ENCODE measurements around the gene CEP76. TPM values are rescaled to one million over a fixed set of nuclear protein-coding genes. Genes with fewer than 3 reads are reported as not detected.
"Not testable (repeated sequence)": the region's sequence is repeated elsewhere in the genome, so short reads cannot be mapped to it uniquely, and the experiment has no call there.

Gene CEP76
- total and polyA plus RNA-seq, 8 donors: 5.2 to 12.7 (median 11.3) TPM

DNA sequence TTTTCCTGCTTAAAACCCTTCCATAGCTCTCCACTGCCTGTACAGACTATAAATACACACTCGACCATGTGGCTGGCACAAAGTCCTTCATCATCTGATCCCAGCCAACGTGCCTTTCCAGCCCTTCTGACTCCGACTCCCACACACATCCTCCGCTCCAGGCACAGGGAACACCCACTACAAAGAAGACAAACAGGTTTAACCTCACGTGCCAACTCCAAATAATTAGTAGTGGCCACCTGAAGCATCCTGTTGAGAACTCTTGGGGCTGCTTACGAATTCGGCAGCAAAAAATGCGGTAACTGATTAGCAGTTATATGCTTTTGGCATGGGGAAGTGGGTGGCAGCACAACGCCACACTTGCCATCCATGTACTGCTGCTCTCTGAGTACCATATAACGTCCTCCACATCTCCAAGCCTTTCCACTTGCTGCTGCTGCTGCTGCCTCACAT, 56.7 kb downstream of the CEP76 start:
- no peaks in the 10 kb centered on the region for H3K27me3 ChIP-seq
- peaks cover 5 to 15% of the 10 kb centered on the region in 2 donors for H3K4me1 ChIP-seq
- peak overlapping the region in 1 of 2 donors; percentile 55 for H3K27ac ChIP-seq
- ATAC-seq (peak; percentile 96), DNase-seq (peak in 2 of 4 donors; percentile 63 to 74)
- no peak overlapping the region for H3K4me3 ChIP-seq
- H3K36me3 ChIP-seq: peaks cover 0 to 4% of the 10 kb centered on the region in 2 donors
- intact Hi-C loops (cut with DNase I): no loop called here
- no peak for TF ChIP-seq CTCF (IDR thresholded peaks at IDR 0.05)
- no peaks in the 10 kb centered on the region for H3K9me3 ChIP-seq

DNA sequence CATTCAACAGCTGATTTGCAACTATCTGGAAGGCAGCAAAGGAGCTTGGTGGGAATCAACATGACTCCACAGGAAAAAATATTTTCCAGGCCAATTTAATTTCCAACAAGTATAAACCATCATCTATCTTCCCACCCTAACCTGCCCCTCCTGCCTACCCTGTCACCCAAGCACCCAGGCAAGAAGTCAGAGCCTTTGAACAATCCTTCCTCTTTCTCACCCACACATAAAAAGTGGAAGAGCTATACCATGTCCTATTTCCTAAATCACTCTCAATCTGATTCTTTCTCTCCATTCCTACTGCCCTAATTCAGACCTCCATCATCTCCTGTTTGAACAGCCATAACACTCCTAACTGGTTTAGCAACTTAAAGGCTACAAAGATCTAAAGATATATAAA, 57.3 kb downstream of the CEP76 start:
- Histone ChIP-seq H3K9me3 (no peaks in the 10 kb centered on the region), H3K4me1 (peaks cover 5 to 20% of the 10 kb centered on the region in 2 donors), H3K27ac (no peak overlapping the region), H3K27me3 (no peaks in the 10 kb centered on the region), H3K36me3 (peaks cover 0 to 4% of the 10 kb centered on the region in 2 donors), H3K4me3 (no peak overlapping the region)
- ATAC-seq: no peak
- no peak for TF ChIP-seq CTCF (IDR thresholded peaks at IDR 0.05)
- no peak for DNase-seq
- intact Hi-C loops (cut with DNase I): no loop called here

DNA sequence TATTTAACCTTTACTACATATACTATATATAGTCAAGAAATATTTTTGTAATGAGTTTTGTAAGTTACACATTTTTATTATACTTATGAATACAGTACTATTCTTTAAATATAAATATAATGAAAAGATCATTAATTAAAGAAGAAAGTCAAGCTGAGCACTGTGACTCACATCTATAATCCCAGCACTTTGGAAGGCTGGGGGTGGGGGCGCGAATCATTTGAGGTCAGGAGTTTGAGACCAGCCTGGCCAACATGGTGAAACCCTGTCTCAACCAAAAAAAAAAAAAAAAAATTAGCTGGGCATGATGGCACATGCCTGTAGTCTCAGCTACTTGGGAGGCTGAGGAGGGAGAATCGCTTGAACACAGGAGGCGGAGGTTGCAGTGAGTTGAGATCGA, 58.8 kb downstream of the CEP76 start:
- intact Hi-C loops (cut with DNase I); H3K36me3 ChIP-seq; H3K4me3 ChIP-seq; H3K27me3 ChIP-seq; H3K9me3 ChIP-seq; DNase-seq; ATAC-seq; H3K27ac ChIP-seq: not testable (repeated sequence)
- peaks cover 5 to 24% of the 10 kb centered on the region in 2 donors for H3K4me1 ChIP-seq

DNA sequence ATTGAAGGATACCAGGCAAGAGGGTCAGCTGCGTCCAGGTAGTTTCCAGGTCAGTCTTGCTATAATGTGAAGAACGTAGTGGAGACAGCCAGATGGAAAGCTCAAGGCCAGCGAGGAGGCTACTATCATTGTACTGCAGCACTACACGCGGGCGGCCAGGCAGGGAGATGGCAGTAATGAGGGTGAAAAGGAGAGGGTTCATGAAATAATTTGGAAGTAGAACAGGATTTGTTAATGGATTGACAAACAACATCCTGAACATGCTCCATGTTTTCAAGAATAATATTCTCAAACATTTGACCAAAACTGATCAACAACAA, 61.7 kb downstream of the CEP76 start:
- DNase-seq: no peak
- no peaks in the 10 kb centered on the region for H3K36me3 ChIP-seq
- no peak overlapping the region for H3K27ac ChIP-seq
- TF ChIP-seq CTCF (IDR thresholded peaks at IDR 0.05): no peak
- no peak overlapping the region for H3K4me3 ChIP-seq
- H3K9me3 ChIP-seq: no peaks in the 10 kb centered on the region
- no peaks in the 10 kb centered on the region for H3K27me3 ChIP-seq
- intact Hi-C loops (cut with DNase I): no loop called here
- peaks cover 5 to 19% of the 10 kb centered on the region in 2 donors for H3K4me1 ChIP-seq
- no peak for ATAC-seq

- Histone ChIP-seq H3K4me3 (no peak overlapping the region), H3K27ac (no peak overlapping the region), H3K36me3 (no peaks in the 10 kb centered on the region), H3K27me3 (no peaks in the 10 kb centered on the region), H3K9me3 (no peaks in the 10 kb centered on the region), H3K4me1 (peaks cover 2 to 13% of the 10 kb centered on the region in 2 donors)
- DNase-seq: no peak
- intact Hi-C loops (cut with DNase I): no loop called here
- no peak for TF ChIP-seq CTCF (IDR thresholded peaks at IDR 0.05)
- peak; percentile 14 for ATAC-seq
Observed at GRCh38 chr18:12639990-12640880, 62.3 kb downstream of the CEP76 start.
